GM12801 (cell line): ENCODE results near the gene NECTIN2.

Experiments used
- TF ChIP-seq, protein P1 (sequence below): IDR thresholded peaks from one replicate; pipeline ENCODE4 v1.5.1; 2011; ENCODE audit warnings: control low read depth; ENCODE audit not compliant: insufficient read length; ENCODE audit errors: extremely low read depth

Gene NECTIN2

DNA sequence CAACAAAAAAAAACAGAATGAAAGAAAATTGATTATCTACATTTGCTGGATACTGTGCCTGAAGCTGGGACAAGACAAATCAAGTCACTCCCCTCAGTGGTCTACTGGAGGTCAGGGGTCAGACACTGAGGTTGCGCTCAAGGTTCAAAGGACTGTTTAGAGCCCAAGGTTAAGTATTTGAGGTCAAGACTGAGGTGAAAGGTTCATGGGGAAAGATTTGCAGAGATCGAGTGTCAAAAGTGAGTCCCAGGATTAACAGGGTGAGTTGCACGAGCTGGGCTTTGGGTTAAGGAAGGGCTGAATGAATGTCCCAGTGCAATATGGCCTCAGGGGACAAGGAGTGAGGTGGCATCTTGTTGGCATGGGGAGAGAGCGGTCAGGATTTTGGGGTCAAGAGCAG, 41.6 kb downstream of the NECTIN2 start:
- TF ChIP-seq, protein P1, sequence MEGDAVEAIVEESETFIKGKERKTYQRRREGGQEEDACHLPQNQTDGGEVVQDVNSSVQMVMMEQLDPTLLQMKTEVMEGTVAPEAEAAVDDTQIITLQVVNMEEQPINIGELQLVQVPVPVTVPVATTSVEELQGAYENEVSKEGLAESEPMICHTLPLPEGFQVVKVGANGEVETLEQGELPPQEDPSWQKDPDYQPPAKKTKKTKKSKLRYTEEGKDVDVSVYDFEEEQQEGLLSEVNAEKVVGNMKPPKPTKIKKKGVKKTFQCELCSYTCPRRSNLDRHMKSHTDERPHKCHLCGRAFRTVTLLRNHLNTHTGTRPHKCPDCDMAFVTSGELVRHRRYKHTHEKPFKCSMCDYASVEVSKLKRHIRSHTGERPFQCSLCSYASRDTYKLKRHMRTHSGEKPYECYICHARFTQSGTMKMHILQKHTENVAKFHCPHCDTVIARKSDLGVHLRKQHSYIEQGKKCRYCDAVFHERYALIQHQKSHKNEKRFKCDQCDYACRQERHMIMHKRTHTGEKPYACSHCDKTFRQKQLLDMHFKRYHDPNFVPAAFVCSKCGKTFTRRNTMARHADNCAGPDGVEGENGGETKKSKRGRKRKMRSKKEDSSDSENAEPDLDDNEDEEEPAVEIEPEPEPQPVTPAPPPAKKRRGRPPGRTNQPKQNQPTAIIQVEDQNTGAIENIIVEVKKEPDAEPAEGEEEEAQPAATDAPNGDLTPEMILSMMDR = no peak

DNA sequence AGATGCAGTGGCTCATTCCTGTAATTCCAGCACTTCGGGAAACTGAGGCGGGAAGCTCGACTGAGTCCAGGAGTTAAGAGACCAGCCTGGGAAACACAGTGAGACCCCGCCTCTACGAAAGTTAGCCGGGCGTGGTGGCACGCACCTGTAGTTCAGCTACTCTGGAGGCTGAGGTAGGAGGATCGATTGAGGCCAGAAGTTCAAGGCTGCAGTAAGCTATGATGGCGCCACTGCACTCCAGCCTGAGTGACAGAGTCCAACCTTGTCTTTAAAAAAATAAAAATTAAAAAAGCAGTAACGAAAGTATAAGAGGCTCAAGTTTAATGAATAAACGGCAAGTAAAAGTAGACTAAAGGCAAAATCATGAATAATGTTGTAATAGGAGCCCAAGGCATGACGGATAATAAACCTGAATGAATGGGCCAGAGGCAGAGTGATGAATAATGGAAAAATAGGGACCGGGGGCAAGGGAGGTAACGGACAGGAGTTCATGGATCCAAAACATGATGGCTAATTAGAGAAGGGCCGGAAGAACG, 43.8 kb downstream of the NECTIN2 start:
- TF ChIP-seq, protein P1 = no peak

DNA sequence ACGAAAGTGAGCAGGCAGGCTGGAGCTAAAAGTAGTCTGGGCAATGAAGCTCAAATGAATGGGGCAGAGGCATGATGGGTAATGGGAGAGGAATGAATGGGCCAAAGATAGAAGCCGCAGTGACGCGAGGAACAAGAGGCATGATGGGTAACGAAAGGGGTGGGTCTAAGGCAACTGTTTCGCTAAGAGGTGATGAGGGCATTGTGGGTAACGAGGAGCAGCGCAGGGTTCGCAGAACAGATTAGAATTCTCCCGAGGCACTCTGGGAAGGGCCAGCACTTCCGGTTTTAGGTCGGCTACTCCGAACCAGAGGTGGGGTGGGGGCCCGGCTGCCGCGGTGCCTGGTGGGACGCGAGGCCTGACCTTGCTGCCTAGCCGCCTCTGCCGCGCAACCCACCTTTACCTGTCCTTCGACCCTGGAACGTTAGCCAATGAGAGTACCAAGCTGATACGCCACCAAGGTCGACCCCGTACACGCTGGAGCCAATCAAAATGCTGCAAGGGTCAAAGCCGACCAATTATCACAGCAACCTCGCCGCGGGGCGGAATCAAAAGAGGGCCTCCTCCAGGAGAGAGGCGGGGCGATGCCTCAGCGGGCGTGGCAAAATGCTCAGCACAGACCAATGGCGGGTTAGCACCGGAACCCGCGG, 44.4 kb downstream of the NECTIN2 start:
- TF ChIP-seq, protein P1 = no peak

DNA sequence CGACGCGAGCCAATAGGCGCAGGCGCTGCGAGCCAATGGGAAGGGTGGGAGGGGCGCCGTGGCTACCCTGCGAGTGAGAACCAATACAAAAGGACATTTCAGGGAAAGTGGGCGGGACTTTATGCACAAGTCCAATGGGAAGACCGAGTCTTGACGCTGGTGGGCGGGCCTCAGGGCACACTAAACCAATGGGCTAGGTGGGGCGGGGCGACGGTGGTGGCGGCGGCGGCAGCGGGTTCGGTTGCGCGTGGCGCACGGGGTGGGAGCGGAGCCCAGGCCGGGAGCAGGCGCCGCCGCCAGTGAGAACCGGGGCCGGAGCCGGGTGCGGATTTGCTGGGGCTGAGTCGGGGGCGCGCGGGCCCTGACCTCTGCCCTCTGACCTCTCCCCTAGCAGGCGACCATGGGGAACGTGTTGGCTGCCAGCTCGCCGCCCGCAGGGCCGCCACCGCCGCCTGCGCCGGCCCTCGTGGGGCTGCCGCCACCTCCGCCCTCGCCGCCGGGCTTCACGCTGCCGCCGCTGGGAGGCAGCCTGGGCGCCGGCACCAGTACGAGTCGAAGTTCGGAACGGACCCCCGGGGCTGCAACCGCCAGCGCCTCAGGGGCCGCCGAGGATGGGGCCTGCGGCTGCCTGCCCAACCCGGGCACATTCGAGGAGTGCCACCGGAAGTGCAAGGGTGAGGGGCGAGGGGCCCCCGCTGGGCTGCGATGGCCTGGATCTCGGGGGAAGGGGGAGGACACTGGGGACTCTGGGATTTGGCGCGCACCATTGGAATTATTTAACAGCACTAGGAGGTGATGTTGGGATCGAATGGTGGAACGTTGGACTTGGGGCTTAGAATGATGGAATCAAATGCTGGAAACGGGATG, 45.2 kb downstream of the NECTIN2 start, which contains the start of gene TOMM40:
TSS of gene TOMM40 (plus strand) at position 239 of the 867 bp plus-strand sequence. CDS start at position 401, 162 bp downstream.
- TF ChIP-seq, protein P1 = no peak

DNA sequence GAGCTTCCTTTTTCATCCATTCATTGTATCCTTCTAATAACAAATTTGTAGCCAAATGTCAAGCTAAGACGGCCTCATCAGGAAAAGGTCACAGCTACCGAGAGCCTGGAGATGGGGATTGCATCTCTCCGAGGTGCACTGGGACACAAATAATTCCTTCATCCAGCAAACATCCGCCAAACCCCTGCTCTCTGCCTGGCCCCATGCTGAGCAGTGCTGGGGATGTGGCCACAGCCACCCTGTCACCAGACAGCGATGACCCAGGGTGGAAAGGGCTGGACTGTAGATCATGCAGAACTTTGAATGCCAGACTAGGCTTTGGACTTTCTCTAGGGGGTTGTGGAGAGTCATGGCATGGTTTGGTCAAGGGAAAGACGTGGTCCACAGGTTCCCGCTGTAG, 46.8 kb downstream of the NECTIN2 start:
- TF ChIP-seq, protein P1 = no peak

DNA sequence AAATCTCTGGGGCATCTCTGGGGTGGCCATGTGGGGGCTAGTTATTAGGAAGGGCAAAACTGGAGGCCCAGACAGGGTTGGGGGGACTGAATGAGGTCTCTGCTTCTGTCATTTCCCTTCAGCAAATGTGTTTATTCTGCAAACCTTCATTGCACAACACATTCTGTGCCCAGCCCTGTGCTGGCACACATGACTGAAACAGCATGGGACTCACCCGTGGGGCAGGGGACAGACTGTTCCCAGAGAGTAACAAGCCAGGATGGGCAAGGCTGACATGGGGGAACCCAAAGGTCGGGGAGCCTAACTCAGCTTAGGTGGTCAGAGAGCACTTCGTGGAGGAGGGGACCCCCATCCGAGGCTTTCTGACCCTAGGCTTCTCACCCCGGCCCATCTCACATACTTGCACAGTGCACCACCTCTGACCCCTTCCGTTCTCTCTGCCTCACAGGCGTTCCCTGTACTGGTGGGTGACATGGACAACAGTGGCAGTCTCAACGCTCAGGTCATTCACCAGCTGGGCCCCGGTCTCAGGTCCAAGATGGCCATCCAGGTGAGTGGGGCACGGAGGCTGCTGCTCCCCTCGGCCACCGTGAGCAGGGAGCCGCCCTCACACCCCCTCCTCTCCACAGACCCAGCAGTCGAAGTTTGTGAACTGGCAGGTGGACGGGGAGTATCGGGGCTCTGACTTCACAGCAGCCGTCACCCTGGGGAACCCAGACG, 47.4 kb downstream of the NECTIN2 start:
- TF ChIP-seq, protein P1 = no peak

DNA sequence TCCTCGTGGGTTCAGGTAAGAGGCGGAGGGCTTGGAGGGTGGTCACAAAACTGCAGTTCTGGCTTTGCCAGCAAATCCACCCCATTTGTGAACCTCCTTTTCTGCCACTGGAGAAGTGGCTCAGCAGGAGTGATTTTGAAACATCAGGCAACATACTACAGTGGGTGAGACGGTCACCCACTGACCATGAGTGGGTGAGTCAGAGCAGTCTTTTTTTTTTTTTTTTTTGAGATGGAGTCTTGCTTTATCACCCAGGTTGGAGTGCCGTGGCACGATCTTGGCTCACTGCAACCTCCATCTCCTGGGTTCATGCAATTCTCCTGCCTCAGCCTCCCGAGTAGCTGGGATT, 47.9 kb downstream of the NECTIN2 start:
- TF ChIP-seq, protein P1 = no peak
